HG03159 (cell line): ENCODE measurements around the gene ITIH6.
"Not testable (repeated sequence)": the region's sequence is repeated elsewhere in the genome, so short reads cannot be mapped to it uniquely, and the experiment has no call there.

Experiments used
- ATAC-seq: cut with Tn5 transposase; IDR thresholded peaks from one replicate; pipeline ENCODE4 v1.9.1; 2021; ENCODE audit warnings: mild to moderate bottlenecking, moderate library complexity; ENCODE audit not compliant: unreplicated experiment

Gene ITIH6

GRCh38 chrX:54738567-54738966 is 59.5 kb downstream of the ITIH6 start:
- not testable (repeated sequence) for ATAC-seq

GRCh38 chrX:54736298-54736942 is 61.6 kb downstream of the ITIH6 start:
- not testable (repeated sequence) for ATAC-seq

GRCh38 chrX:54721424-54721823 is 76.6 kb downstream of the ITIH6 start:
- ATAC-seq = no peak

- ATAC-seq = no peak
These were observed 82.4 kb downstream of the ITIH6 start for GRCh38 chrX:54715621-54716020.

- ATAC-seq = no peak
These were observed 83.6 kb downstream of the ITIH6 start for GRCh38 chrX:54714424-54714823.

- no peak for ATAC-seq
These were observed 86.3 kb downstream of the ITIH6 start for GRCh38 chrX:54711735-54712134.

- no peak for ATAC-seq
These were observed 87.1 kb downstream of the ITIH6 start for GRCh38 chrX:54710920-54711319.

GRCh38 chrX:54708404-54708803 is 89.7 kb downstream of the ITIH6 start:
- no peak for ATAC-seq
